Hindlimb muscle (tissue), 1 donor: ENCODE measurements around the gene PDIA6. TPM values are rescaled to one million over a fixed set of nuclear protein-coding genes. Genes with fewer than 3 reads are reported as not detected.
"Not testable (repeated sequence)": the region's sequence is repeated elsewhere in the genome, so short reads cannot be mapped to it uniquely, and the experiment has no call there.

Source experiments
- DNase-seq: peaks from one replicate; pipeline ENCODE4 v3.0.0-alpha.2; 2013
- polyA plus RNA-seq: library from polyadenylated mRNA; unstranded; fragments of 120-200 nt; gene quantifications from one replicate; pipeline ENCODE4 v1.2.1, GENCODE V29; 2013; ENCODE audit not compliant: insufficient read length

PDIA6 gene
- polyA plus RNA-seq, 1 donor = 125 TPM

DNA sequence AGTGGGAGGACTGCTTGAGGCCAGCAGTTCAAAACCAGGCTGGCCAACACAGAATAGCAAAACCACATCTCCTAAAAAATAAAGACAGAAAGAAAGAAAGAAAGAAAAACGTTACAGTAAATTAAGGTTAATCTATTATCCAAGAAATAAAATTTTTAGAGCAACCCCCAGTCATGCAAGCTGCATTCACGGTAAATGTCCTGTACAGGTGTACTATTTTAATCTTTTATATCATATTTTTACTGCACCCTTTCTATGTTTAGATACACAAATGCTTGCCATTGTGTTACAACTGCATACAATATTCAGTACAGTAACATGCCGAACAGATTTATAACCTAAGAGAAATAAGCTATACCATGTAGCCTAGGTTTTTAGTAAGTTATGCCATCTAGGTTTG is 6.0 kb downstream of the PDIA6 start:
- no peak for DNase-seq

DNA sequence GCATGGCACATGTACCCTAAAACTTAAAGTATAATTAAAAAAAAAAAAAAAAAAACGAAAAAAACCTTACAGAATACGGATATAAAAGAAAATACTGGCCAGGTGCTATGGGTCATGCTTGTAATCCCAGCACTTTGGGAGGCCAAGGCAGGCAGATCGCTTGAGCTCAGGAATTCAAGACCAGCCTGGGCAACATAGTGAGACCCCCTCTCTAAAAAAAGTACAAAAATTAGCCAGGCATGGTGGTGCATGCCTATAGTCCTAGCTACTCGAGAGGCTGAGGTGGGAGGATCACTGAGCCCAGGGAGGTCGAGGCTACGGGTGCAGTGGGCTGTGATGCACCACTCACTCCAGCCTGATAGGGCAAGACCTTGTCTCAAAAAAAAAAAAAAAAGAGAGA is 6.6 kb downstream of the PDIA6 start:
- not testable (repeated sequence) for DNase-seq

DNA sequence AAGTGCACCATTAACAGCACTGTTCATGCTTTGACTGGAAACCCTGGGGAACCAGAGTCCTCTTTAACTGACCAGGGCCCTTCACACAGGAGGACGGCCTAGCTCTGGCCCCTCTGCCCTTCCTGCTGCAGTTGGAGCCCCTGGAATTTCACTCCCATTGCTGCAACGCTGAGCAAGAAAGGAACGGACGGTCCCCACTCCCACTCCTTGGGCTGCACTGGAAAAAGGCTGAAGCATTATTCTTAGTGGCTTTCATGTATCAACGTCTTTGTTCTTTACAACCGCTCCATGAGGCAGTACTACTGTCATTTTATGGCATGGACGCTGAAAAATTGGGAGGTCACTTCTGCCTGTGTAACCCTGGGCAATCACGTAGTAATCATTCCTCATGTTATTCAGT is 9.9 kb downstream of the PDIA6 start:
- no peak for DNase-seq

DNA sequence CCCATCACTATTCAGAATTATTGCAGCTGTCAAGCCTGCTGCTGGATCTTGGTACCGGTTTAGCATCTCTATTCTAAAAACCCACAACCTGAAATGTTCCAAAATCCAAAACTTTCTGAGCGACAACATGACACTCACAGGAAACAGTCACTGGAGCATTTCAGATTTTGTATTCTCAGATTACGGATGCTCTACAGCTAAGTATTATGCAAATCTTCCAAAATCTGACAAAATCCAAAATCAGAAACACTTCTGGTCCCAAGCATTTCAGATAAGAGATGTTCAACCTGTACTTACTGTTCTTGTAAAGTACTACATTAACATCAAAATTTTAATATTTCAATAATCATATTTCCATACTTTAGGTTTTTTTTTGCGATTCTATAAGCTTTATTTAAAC is 12.4 kb downstream of the PDIA6 start:
- no peak for DNase-seq

DNA sequence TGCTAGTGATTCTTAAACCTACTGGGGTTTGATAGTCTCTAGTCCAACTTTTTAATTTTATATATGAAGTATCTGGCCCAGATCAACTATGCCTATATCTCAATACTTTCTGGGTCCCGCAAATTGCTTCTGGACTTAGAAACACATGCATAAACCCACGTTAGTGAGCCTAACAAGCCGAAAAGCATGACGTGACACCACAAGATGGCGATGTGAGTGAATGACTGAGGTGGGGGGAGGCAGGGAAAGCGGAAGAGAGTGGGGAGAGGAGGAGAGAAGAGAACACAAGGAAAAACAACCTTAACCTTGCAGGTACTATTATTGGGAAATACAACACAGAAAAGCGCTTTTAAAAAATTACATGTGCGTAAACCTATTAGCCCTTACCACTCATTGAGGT is 13.8 kb downstream of the PDIA6 start:
- DNase-seq = no peak

DNA sequence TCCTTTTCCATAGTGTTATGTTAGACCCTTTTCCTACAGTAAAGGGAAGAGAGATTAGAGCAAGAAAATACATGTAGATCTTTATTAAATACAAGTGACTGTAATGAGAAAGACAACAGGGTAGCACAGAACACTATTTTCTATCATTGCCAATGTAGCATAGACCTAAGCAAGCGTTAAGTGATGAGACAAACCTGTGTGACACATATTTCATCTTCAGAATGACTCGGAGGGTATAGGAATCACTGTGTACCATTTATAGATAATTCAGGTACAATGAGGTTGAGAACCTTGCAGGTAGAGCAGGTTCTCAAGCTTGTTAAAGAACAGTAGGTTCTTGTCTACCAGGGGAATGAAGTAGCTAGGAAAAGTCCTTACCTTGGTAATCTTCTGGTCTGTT is 15.9 kb downstream of the PDIA6 start:
- no peak for DNase-seq

DNA sequence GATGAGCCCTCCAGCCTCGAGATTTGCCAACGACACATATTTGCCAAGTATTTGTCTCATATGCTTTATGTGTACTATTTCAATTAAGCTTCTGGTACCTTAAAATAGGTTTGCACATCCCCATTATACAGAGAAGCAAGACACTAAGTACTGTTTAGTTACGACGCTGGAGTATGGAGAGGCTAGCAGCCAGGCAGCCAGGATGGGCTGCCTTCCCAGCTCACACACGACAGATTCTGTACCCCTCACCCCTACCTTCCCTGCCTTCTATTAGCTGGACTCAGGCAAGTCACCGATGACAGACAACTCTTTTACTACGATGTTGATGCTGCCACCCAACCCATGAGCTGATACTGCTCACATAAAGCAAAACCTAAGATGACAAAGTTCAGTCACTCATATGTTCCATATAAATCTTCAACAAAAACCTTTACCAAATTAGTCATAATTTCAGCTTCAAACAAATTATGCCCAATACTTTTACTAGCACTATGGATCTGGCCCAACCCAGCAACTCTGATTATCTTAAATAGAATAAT is 17.0 kb downstream of the PDIA6 start:
- DNase-seq = no peak

DNA sequence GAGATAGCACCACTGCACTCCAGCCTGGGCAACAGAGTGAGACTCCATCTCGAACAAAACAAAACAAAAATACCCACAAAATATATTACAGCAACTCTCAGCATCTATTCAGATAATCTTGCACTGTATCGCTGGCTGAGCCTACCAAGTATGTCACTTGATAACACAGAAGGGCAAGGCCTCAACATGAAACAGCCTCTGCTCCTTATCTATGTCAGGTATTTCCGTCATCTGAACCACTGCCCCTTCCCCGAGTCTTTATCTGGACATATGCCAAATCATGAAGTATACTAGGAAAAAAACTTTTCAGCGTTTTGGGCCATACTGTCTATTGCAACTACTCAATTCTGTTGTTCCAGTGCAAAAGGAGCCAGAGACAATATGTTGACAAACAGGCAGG is 17.7 kb downstream of the PDIA6 start:
- DNase-seq = no peak

DNA sequence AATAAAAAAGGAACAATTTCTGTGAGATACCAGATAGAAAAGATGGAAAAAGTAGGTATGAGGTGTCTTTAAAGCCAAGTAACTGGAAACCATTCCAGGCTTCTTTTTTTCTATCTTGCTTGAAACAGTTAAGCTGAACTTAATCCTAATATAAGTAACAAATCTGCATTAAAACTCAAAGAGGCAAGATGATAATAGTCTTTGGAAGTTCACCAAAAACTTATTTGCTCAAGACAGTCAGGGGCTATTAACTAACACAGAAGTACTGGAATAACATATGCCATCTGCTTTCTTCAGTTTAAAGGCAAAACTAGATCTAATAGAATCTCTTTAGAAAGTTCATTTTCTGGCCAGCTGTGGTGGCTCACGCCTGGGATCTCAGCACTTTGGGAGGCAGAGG is 18.8 kb downstream of the PDIA6 start:
- DNase-seq = no peak

DNA sequence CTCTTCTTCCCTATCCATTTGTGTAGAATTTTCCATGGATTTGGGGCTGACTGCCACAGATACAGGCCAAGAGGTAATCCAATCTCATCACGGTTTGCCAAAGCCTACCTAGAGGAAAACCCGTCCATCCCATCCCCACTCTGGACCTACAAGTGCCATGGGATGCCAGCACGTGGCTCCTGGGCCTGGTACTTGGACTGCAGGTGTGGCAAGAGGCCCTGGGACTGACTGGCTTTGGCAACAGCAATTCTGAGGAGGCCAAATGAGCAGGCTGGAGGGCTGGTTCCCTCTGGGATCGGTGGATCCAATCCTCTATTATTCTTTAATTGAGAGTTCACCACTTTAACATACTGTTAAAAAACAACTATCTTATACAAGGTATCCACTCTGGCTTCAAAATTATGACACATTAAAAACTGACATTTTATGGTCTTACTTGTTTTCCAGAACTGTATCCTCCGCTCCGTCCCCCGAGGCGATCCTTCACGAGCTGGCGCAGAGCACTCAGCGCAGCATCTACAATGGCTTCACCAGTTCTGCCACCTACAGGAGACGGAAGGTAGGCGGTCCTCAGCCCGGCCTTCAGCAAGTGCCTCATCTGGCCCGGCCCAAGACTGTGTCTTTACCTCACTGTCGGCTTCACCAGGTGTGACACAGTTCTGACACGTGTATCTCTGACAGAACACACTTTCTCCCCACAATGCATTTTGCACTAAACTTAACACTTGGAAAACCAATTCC is 19.8 kb downstream of the PDIA6 start:
- DNase-seq = no peak

DNA sequence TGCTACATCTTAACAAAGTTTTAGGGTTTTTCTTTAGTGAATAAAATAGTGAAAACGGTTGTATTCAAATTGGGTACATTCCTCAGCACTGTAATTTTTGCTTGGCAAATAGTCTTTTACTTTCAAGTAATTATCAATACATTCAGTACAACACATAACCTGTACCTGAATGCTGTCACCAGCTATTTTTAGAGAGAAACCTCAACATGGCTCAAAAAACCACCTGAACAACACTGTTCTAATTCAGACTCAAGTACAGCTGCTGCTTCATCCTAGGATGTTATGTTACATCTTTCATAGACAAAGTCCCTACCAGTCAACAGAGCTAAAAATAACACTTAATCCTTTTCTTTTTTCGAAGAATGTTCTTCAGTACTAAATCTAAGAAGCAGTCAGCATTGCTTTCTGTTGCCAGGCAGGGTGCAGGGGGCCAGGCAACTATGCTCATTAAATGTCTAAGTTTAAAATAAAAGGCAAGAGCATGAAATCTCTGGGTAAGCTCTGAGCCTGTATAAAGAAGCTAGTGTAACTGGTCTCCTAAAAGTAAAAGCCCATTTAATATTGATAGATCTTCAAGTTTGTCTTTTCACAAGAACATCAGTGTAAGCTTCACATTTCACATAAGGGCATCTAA is 20.5 kb downstream of the PDIA6 start:
- no peak for DNase-seq

DNA sequence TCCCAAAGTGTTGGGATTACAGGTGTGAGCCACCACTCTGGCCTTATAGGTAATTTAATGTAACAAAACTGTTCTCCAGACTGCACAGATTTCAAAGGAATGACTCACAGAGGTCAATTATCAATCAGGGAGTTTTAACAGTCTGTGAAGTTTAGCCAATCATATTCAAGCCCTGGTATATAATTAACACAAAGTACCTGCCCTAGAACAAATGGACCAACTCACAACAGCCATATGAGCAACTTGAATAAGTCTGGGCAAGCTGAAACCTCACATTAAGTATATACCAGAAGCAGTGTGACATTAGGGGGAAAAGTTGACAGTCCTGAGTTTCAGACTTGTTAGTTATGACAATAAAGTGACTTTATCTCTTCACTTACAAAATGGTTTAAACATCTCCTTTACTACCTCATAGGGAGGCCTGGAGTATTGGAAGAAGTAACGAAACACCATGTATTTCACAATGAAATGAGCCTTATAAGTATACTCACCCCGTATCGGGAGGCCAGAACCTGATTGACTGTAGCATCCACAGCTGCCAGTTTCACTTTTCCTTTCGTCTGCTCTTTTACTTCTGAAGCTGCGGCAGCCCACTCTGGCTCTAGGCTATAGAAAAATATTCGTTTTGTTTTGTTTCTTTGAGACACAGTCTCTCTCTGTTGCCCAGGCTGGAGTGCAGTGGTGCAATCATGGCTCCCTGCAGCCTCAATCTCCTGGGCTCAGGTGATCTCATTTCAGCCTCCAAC is 22.2 kb downstream of the PDIA6 start:
- no peak for DNase-seq

DNA sequence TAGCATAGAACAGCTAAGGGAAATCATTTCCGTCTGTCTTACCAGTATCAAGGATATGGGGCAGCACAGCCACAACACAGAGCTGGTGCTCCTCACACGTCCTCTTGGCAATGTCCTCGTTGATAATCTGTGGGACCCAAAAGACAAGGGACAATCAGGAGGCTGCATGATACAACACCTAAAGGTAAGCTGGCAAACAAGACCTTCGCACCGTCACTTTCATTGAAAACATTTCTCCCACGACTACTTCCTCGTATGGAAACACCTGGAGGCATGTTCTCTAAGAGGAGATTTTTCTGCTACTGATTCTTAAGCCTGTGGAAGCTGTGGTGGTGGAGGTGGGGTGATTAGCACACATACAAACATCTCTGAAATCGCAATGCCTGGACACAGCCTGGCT is 23.7 kb downstream of the PDIA6 start:
- DNase-seq = no peak

DNA sequence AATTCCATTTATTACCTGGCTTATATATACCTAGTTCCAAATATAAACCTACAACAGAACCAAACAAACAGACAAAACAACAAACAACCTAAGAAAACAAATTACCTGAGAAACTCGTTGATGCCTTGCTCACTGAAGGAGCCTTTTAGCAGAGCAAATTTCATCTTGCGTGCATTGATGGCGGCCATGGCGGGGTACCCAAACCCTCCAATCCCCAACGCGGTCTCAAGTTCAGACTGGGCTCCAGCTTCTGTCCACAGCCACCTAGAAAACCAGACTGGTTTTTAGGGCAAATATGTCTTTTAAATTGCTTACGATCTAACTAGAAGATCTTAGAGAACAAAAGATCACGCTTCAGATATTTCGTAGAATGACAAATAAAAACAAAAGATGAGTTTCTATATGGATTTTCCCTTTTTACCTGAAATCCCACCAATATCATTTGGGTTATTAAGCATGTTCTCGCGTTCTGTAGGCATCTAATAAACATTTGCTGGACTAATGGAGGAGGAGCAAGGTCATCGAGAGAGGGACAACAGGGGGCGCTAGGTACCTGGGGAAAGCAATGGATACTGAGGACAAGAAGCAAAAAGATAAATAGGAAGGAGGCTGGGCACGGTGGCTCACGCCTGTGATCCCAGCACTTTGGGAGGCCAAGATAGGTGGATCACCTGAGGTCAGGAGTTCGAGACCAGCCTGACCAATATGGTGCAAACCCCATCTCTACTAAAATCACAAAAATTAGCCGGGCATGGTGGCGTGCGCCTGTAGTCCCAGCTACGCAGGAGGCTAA is 25.2 kb downstream of the PDIA6 start:
- DNase-seq = no peak

DNA sequence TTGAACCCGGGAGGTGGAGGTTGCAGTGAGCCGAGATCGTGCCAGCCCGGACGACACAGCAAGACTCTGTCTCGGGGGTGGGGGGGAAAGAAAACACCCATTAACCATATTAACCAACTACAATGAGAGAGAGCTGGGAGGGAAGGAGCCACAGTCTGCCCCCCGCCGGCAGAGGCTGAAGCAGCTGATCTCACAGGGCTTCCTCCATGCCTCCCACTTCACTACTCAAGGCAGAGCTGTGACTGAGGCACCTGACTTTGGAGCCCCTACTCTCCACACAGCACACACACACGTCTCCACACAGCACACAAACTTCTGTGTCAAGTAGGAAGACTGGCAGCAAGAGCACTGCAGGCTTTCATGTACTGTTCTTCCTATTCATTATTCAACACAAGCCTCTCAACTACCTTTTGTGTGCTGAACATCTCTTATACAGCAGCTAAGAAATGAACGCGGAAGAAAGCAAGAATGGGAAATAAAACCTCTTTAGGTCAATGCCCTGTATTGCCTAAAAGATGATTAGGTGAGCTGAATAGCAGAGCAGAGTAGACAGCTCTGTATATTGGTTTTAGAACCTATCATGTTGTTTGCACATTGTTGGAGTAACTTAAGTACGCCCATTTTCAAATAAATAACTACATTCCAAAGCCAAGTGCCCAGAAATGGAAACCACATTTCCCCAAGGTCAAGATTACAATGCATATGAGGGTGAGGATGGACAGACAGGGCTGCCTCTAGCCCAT is 26.2 kb downstream of the PDIA6 start:
- DNase-seq = no peak

DNA sequence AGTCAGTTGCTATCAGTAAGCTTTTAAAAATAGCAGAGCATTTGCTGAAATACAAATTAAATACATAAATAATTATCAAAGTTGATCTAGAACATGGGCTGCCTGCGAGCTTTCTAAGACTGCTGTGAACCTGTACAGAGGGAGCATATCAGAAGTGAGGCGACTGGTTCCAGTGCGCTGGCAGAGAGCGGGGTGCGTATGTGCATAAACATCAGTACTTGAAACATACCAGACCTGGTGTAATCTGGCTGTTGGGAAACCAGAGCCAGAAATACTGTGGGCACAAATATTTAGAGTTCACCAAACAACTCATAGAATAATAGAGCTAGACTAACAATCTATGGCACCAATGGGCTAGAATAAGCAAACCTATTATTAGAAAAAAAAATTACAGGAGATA is 27.3 kb downstream of the PDIA6 start:
- no peak for DNase-seq

DNA sequence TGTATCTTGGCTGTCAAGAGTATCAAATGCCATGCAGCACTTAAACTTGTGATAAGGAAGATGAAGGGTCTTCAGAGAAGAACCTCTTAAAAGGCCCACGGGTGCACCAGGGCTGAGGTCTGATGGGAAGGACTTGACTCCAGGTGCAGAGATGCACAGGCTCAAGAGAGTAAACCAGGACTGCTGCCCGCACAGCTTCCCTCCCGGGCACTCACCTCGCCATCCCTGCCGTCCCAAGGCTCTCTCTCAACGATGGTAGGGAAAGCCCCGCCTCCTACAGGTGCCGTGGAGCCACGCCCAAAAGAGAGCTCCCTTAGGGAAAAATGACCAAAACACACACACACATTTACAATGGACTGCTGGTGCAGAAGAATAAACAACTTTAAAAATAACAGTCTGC is 27.9 kb downstream of the PDIA6 start:
- DNase-seq = no peak

DNA sequence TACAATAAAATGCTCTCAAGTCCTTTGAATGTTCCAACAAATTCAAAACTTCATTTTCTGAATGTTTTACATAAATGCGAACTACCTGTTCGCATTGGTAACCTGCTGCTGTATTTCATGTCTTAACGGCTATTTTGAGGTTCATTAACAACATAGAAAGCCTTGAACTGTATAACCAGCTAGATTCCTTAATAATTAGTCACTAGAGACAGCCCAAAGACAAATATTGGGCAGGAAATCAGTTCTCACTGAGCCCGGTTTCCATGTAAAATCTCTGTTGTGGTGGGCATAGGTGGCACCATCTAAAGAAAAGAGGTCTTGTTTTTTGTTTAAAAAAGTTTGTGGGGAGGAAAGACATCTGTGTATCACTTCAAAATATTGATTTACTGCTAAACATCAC is 29.2 kb downstream of the PDIA6 start:
- DNase-seq = no peak

DNA sequence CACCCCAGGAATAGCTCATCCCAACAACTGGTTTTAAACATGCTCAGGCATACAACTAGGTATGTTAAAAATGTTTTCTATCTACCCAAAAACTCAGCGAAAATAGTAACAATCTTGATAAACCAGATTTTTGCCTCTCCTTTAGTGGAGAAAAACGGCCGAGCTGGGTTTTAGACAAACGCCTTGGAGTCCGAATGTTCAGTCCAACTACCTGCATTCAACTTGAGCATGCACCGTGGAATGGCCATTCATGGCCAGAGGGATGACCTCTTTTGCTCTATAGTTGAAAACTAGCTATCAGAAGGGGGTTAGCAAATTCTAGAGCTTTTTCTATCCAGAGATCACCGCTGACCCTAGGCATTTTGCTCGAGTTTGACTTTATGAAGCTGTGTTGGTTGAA is 30.8 kb downstream of the PDIA6 start:
- no peak for DNase-seq

DNA sequence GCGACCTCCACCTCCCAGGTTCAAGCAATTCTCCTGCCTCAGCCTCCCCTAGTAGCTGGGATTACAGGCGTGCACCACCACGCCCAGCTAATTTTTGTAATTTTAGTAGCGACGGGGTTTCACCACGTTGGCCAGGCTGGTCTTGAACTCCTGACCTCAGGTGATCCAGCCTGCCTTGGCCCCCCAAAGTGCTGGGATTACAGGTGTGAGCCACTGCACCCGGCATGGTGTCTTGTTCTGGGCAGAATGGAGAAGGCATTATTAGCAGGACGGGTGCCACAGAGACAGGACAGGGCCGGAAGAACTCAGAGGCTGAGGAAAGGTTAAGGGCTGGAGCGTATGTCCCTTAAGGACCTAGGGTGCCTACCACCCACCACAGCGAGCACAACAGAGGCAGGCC is 31.8 kb downstream of the PDIA6 start:
- DNase-seq = not testable (repeated sequence)

DNA sequence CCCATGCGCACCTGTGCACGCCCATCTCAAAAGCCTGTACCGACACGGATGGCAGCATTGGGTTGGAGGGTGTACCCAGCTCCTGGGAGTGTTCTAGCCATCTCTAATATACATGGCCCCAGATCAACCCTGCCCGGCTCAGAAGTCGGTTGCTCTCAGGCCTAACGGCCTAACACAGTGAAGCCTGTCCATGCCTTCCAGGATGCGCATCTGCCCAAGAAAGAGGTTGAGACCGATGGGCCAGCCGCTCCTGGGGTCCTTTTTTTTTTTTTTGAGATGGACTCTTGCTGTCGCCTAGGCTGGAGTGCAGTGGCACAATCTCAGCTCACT is 32.1 kb downstream of the PDIA6 start:
- DNase-seq = no peak

DNA sequence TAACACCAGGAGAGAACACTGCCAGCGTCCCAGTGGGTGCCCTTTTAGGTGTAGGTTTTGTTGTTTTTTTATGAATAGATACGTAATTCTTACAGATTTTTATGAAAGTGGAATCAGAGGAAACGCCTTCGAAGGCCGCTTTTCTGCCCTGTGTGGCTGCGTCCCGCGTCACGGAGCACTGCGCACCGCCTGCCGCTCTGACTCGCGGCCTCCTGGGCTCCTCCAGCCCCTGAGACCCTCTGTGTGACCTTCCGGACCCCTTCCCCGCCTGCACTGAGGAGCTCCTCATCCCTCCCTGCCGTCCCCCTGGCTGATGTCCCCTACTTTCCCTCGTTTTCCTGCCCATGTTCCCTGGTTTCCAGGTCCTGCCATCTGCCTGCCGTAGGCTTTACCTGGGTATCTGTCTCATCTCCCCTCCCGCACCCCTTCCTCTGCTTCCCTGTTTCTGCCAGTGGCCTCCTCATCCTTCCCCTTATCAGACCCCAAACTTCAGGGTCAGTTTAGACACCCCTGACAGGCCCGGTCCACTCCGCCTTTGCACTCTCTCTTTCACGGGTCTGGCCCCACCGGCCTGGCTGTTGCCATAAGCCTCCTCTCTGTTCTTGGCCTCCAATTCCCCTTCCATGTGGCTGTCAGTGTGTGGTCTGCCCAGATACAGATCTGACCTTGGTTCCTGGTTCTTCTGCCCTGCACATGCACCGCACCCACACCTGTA is 32.7 kb downstream of the PDIA6 start:
- no peak for DNase-seq
